ENCODE data around the gene UTS2B. TPM values are rescaled to one million over a fixed set of nuclear protein-coding genes. Genes with fewer than 3 reads are reported as not detected.

Gene UTS2B
- total RNA-seq, 2 experiments from 2014 or later: not detected

DNA sequence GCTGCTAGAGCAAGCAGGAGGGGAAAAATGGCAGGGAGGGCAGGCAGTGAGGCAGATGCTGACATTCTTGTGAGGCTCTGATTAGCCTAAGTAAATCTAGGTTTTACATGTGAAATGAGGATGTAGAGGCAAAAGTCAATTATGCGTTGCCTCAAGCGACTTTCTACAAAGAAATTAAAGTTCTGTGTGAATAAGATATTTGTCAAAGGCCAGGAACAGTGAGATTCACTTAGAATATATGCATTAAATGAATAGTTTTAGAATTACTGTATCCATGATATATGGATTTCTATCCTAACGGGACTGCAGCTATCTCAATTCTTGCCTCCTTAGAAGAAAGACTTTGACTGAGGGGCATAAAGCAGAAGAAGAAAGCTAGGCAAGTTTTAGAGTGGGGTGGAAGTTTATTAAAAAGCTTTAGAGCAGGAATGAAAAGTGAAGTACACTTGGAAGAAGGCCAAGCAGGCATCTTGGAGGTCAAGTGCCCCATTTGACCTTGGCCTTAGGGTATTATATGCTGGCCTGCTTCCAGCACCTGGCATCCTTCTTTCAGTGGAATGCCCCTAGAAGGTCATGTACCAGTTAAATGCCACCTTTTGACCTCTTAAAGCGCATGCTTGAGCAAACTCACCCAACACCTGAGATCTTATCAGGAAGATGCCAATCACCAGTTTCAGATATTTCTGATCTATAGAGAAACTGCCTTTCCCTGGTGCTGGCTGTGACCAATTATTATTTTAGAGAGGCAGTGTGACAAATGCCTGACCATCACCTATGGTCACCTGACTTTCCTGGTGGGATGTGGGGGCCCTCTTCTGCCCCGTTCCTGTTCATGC is 93.1 kb downstream of the UTS2B start:
- Mint-ChIP-seq H3K4me3 (no peak overlapping the region), H3K9me3 (no peaks in the 10 kb centered on the region), H3K27ac (no peak overlapping the region), H3K27me3 (peaks cover 2% of the 10 kb centered on the region), H3K4me1 (ENCODE audit: low read depth) (no peaks in the 10 kb centered on the region), H3K36me3 (ENCODE audit: low read depth) (no peaks in the 10 kb centered on the region)
- ChIA-PET POLR2A (no interaction called here), CTCF (no interaction called here)
- no peak for ATAC-seq
- intact Hi-C loops (cut with micrococcal nuclease): no loop called here
- DNase-seq: no peak
- no peak for TF ChIP-seq CTCF (IDR thresholded peaks at IDR 0.05)

- no peak for DNase-seq
- no peaks in the 10 kb centered on the region for H3K36me3 Mint-ChIP-seq (ENCODE audit: low read depth)
- TF ChIP-seq CTCF (IDR thresholded peaks at IDR 0.05): no peak
- ATAC-seq: no peak
- H3K4me1 Mint-ChIP-seq (ENCODE audit: low read depth): no peaks in the 10 kb centered on the region
- ChIA-PET CTCF (no interaction called here), POLR2A (no interaction called here)
- intact Hi-C loops (cut with micrococcal nuclease): no loop called here
- no peaks in the 10 kb centered on the region for H3K9me3 Mint-ChIP-seq
- no peak overlapping the region for H3K27ac Mint-ChIP-seq
- H3K27me3 Mint-ChIP-seq: peaks cover 2% of the 10 kb centered on the region
- H3K4me3 Mint-ChIP-seq: no peak overlapping the region
Observed at GRCh38 chr3:191236646-191237045, 93.7 kb downstream of the UTS2B start.

- H3K9me3 Mint-ChIP-seq: no peaks in the 10 kb centered on the region
- ATAC-seq (peak; percentile 34), DNase-seq (no peak)
- H3K4me1 Mint-ChIP-seq (ENCODE audit: low read depth): no peaks in the 10 kb centered on the region
- no peak for TF ChIP-seq CTCF (IDR thresholded peaks at IDR 0.05)
- intact Hi-C loops (cut with micrococcal nuclease): no loop called here
- ChIA-PET POLR2A (no interaction called here), CTCF (no interaction called here)
- peaks cover 2% of the 10 kb centered on the region for H3K27me3 Mint-ChIP-seq
- H3K27ac Mint-ChIP-seq: no peak overlapping the region
- no peak overlapping the region for H3K4me3 Mint-ChIP-seq
- H3K36me3 Mint-ChIP-seq (ENCODE audit: low read depth): no peaks in the 10 kb centered on the region
Observed at GRCh38 chr3:191235331-191236314, 94.7 kb downstream of the UTS2B start.

GRCh38 chr3:191234216-191234615 is 96.1 kb downstream of the UTS2B start:
- ATAC-seq (no peak), DNase-seq (no peak)
- no peaks in the 10 kb centered on the region for H3K4me1 Mint-ChIP-seq (ENCODE audit: low read depth)
- H3K27me3 Mint-ChIP-seq: peaks cover 2% of the 10 kb centered on the region
- H3K9me3 Mint-ChIP-seq: no peaks in the 10 kb centered on the region
- intact Hi-C loops (cut with micrococcal nuclease): no loop called here
- POLR2A ChIA-PET: no interaction called here
- TF ChIP-seq CTCF (IDR thresholded peaks at IDR 0.05): no peak
- H3K27ac Mint-ChIP-seq: no peak overlapping the region
- H3K36me3 Mint-ChIP-seq (ENCODE audit: low read depth): no peaks in the 10 kb centered on the region
- no peak overlapping the region for H3K4me3 Mint-ChIP-seq
- CTCF ChIA-PET: no interaction called here

- Mint-ChIP-seq H3K27ac (no peak overlapping the region), H3K36me3 (ENCODE audit: low read depth) (no peaks in the 10 kb centered on the region), H3K4me3 (no peak overlapping the region), H3K27me3 (no peaks in the 10 kb centered on the region), H3K9me3 (peaks cover 2% of the 10 kb centered on the region), H3K4me1 (ENCODE audit: low read depth) (no peaks in the 10 kb centered on the region)
- ATAC-seq: no peak
- TF ChIP-seq CTCF (IDR thresholded peaks at IDR 0.05): no peak
- CTCF ChIA-PET: no interaction called here
- DNase-seq: no peak
- POLR2A ChIA-PET: no interaction called here
- intact Hi-C loops (cut with micrococcal nuclease): no loop called here
Observed at GRCh38 chr3:191227541-191227940, 102.8 kb downstream of the UTS2B start.
